Endothelial cell of umbilical vein (primary cell): ENCODE measurements around the gene KIF1B. TPM values are rescaled to one million over a fixed set of nuclear protein-coding genes. Genes with fewer than 3 reads are reported as not detected.

Experiments used
- BruUV-seq: library from RNA; stranded (reverse); fragments of 400-500 nt; replicated peaks from 2 replicates; lab custom pipeline; 2021; lab: Mats Ljungman, UMichigan
- CTCF ChIA-PET: fragments of 300-600, 350-600 bp; sonication (Branson Sonifier 250); formaldehyde crosslinking; loops from one replicate; lab custom pipeline; 2021; ENCODE audit warnings: antibody characterized with exemption, inconsistent platforms; lab: Charles Lee
- POLR2A ChIA-PET: fragments of 300-600, 350-600 bp; sonication (Branson Sonifier 250); formaldehyde crosslinking; loops from one replicate; lab custom pipeline; 2021; ENCODE audit warnings: antibody characterized with exemption, inconsistent platforms; lab: Charles Lee
- DNase-seq: peaks from one replicate; pipeline ENCODE4 v3.0.0-alpha.2; 2011; ENCODE audit warnings: low read depth, low spot score
- FAIRE-seq: peaks from 2 replicates; lab custom pipeline; 2011; peaks lifted over from hg19 to GRCh38; lab: Jason Lieb, UNC
- H2AFZ ChIP-seq: 2 replicates; pipeline ENCODE4 v1.6.0; 2012; ENCODE audit warnings: low read depth, low read length, control low read depth, inconsistent platforms
- H3K27ac ChIP-seq: 2 replicates; pipeline ENCODE4 v1.5.1; 2011; ENCODE audit warnings: low read depth, mild to moderate bottlenecking, control low read depth, low read length, moderate library complexity; ENCODE audit not compliant: insufficient read depth
- H3K27me3 ChIP-seq, 2 experiments: 2 replicates each; pipeline versions ENCODE4 v1.6.0 to v1.6.1; 2011; ENCODE audit warnings: low read length in 2 of 2, mixed read lengths in 1 of 2; ENCODE audit not compliant: control insufficient read depth in 2 of 2, insufficient read depth in 2 of 2
- H3K36me3 ChIP-seq, 2 experiments: 2 replicates in 1 of 2; 3 replicates in 1 of 2; pipeline ENCODE4 v1.5.1; 2011; ENCODE audit warnings: low read length in 2 of 2, mild to moderate bottlenecking in 1 of 2, moderate library complexity in 1 of 2; ENCODE audit not compliant: control insufficient read depth in 2 of 2, insufficient read depth in 2 of 2; ENCODE audit errors: extremely low read depth in 1 of 2
- H3K4me1 ChIP-seq: 3 replicates; pipeline ENCODE4 v1.5.1; 2011; ENCODE audit warnings: mild to moderate bottlenecking, low read length; ENCODE audit not compliant: control insufficient read depth, insufficient read depth; ENCODE audit errors: extremely low read depth
- H3K4me2 ChIP-seq: 2 replicates; pipeline ENCODE4 v1.6.1; 2011; ENCODE audit warnings: low read length, control low read depth, mixed read lengths; ENCODE audit not compliant: insufficient read depth
- H3K4me3 ChIP-seq, 3 experiments: fragments of 200-600 bp in 1 of 3; sonication (generic), shearing (Covaris generic) in 1 of 3; replicated peaks in 1 of 3; 2 replicates each; pipeline ENCODE4 v1.5.1; 2011 to 2016; ENCODE audit warnings: control low read depth in 3 of 3, low read length in 3 of 3, mild to moderate bottlenecking in 2 of 3, inconsistent platforms in 1 of 3, low read depth in 1 of 3, moderate library complexity in 1 of 3; ENCODE audit not compliant: insufficient read depth in 1 of 3
- H3K79me2 ChIP-seq: 2 replicates; pipeline ENCODE4 v1.6.0; 2012; ENCODE audit warnings: low read length, inconsistent platforms; ENCODE audit not compliant: control insufficient read depth, insufficient read depth
- H3K9ac ChIP-seq: replicated peaks from 2 replicates; pipeline ENCODE3; 2011; ENCODE audit warnings: low read length, control low read depth; ENCODE audit not compliant: insufficient read depth; ENCODE audit errors: extremely low read depth
- H3K9me1 ChIP-seq: replicated peaks from 3 replicates; pipeline ENCODE4 v1.6.0; 2011; ENCODE audit warnings: mild to moderate bottlenecking, low read length; ENCODE audit not compliant: control insufficient read depth, insufficient read depth; ENCODE audit errors: extremely low read depth
- H3K9me3 ChIP-seq: replicated peaks from 2 replicates; pipeline ENCODE4 v1.5.1; 2012; ENCODE audit warnings: low read length, inconsistent platforms; ENCODE audit not compliant: control insufficient read depth, insufficient read depth
- H4K20me1 ChIP-seq: replicated peaks from 2 replicates; pipeline ENCODE3; 2011; ENCODE audit warnings: mild to moderate bottlenecking, low read length; ENCODE audit not compliant: control insufficient read depth, insufficient read depth; ENCODE audit errors: extremely low read depth
- CTCF ChIP-seq, 2 donors: IDR thresholded peaks; 1 replicate in 1 of 2; 2 replicates in 1 of 2; pipeline ENCODE4 v1.5.1; 2011; ENCODE audit warnings: low read length in 2 of 2, mild to moderate bottlenecking in 2 of 2, moderate library complexity in 2 of 2, control low read depth in 1 of 2, inconsistent platforms in 1 of 2, low read depth in 1 of 2; ENCODE audit not compliant: insufficient read depth in 1 of 2; ENCODE audit errors: extremely low read depth in 1 of 2
- FOS ChIP-seq: IDR thresholded peaks from 2 replicates; pipeline ENCODE4 v1.6.1; 2011; ENCODE audit warnings: mild to moderate bottlenecking, low read length, moderate library complexity, borderline replicate concordance; ENCODE audit not compliant: insufficient read depth
- GATA2 ChIP-seq: IDR thresholded peaks from 2 replicates; pipeline ENCODE4 v1.7.0; 2011; ENCODE audit warnings: low read depth, mild to moderate bottlenecking, moderate library complexity, mixed read lengths, low read length; ENCODE audit not compliant: insufficient read length, insufficient read depth
- JUN ChIP-seq: IDR thresholded peaks from 2 replicates; pipeline ENCODE4 v1.6.1; 2011; ENCODE audit warnings: borderline replicate concordance, low read depth; ENCODE audit not compliant: insufficient read length, insufficient read depth
- MYC ChIP-seq: IDR thresholded peaks from one replicate; pipeline ENCODE4 v1.6.1; 2011; ENCODE audit warnings: mild to moderate bottlenecking, low read depth, low read length
- POLR2AphosphoS5 ChIP-seq: IDR thresholded peaks from 2 replicates; pipeline ENCODE4 v1.6.1; 2012; ENCODE audit warnings: low read depth, mild to moderate bottlenecking, control low read depth, low read length, moderate library complexity; ENCODE audit not compliant: insufficient read depth
- dilution Hi-C: fragments of 300-500 bp; cut with MboI; formaldehyde crosslinking; loops from one replicate; pipeline ENCODE4 v1.15.0; 2019; ENCODE audit warnings: low sequenced_read_pairs; ENCODE audit not compliant: extremely low pct_ligation_motif_present
- intact Hi-C: fragments of 100-400 bp; cut with micrococcal nuclease; formaldehyde crosslinking; loops from one replicate; pipeline ENCODE4 v1.10.0; 2022
- polyA plus RNA-seq, 4 experiments: library from polyadenylated mRNA; depleted of rRNA in 3 of 4; stranded (reverse) in 3 of 4; unstranded in 1 of 4; fragments of >200 nt; gene quantifications; 2 replicates each; pipeline versions ENCODE4 v1.2.1 to v1.2.3, GENCODE V29; 2011 to 2012; ENCODE audit warnings: missing spikeins in 1 of 4
- total RNA-seq: library from RNA; stranded (reverse); gene quantifications from 2 replicates; pipeline ENCODE4 v1.2.3, GENCODE V29; 2021
- TF ChIP-seq, protein P1 (sequence below): IDR thresholded peaks from 2 replicates; pipeline ENCODE4 v1.6.1; 2011; ENCODE audit not compliant: insufficient read depth, insufficient read length

Gene KIF1B
- total and polyA plus RNA-seq, 2 donors (not counting 3 experiments of a cell fraction or from before 2014, with no cell fraction given) = 14.8 to 58.6 TPM

DNA sequence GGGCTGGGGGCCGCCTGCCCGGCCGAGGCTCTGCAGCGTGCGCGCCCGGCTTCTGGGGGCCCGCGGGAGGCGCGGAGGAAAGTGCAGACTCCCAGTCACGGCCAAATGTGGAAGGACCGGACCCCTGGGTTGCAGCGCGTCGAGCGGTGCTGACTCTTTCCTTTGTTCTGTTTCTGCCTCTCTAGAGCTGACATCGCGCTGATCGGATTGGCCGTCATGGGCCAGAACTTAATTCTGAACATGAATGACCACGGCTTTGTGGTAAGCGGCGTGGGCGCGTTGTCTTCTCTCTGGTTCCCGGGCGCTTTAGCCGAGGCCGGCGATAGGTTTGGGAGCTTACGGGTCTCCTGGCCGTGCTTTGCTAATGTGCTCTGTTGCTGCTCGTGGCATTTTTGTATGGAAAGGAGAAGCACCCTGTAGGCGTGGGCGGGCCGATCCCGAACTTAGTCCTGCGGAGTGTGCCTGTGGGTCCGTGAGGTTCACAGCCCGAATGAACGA lies 189.1 kb downstream of the KIF1B start:
- DNase-seq (peak; percentile 65), FAIRE-seq (peak; percentile 62)
- H3K9me1 ChIP-seq = no peaks in the 10 kb centered on the region
- H3K79me2 ChIP-seq = peaks cover 37% of the 10 kb centered on the region
- peaks cover 3 to 10% of the 10 kb centered on the region in 2 experiments for H3K36me3 ChIP-seq
- TSS peak; percentile 55 for BruUV-seq
- peak overlapping the region; percentile 64 for H2AFZ ChIP-seq
- CTCF ChIA-PET = interaction anchor here (0.9 to 3.3 kb wide), 5 partner anchors 12 to 31 kb away, joined by 4 to 32 read pairs (median 6); partner anchors contain the start of gene CENPS
- H3K4me1 ChIP-seq = peaks cover 38% of the 10 kb centered on the region
- intact Hi-C loops (loop anchor here (2.0 kb wide), 1 partner anchor 15 kb away; no protein-coding TSS in a partner anchor), dilution Hi-C loops (no loop called here)
- H3K4me2 ChIP-seq = peak overlapping the region; percentile 88
- peak overlapping the region; percentile 94 for H3K9ac ChIP-seq
- POLR2A ChIA-PET = interaction anchor here (1.5 to 2.4 kb wide), 3 partner anchors 12 to 22 kb away, joined by 6 to 32 read pairs (median 10); no protein-coding TSS in a partner anchor
- H3K9me3 ChIP-seq = no peaks in the 10 kb centered on the region
- H3K27ac ChIP-seq = peak overlapping the region; percentile 76
- TF ChIP-seq POLR2AphosphoS5 (peak; percentile 7), FOS (no peak), MYC (no peak), GATA2 (no peak), JUN (no peak), CTCF (IDR thresholded peaks at IDR 0.05; ENCODE audit: extremely low read depth in 1 of 2, insufficient read depth in 1 of 2, low read depth in 1 of 2, low read length in 2 of 2) (no peak)
- TF ChIP-seq, protein P1, sequence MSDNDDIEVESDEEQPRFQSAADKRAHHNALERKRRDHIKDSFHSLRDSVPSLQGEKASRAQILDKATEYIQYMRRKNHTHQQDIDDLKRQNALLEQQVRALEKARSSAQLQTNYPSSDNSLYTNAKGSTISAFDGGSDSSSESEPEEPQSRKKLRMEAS = peak; percentile 2
- H4K20me1 ChIP-seq = no peaks in the 10 kb centered on the region
- H3K4me3 ChIP-seq = peak overlapping the region; percentile 67 to 96 (median 95)
- no peaks in the 10 kb centered on the region for H3K27me3 ChIP-seq
